GM23248 (cell line): ENCODE data around the gene FAM110C.

Experiments
- EZH2 ChIP-seq: fragments of 200-600 bp; sonication (generic); IDR thresholded peaks from 2 replicates; pipeline ENCODE4 v1.6.1; 2018; ENCODE audit warnings: antibody characterized with exemption, mild to moderate bottlenecking; ENCODE audit not compliant: insufficient read depth, poor library complexity, severe bottlenecking
- EZH2phosphoT487 ChIP-seq: fragments of 200-600 bp; sonication (generic); IDR thresholded peaks from 2 replicates; pipeline ENCODE4 v1.6.1; 2018; ENCODE audit warnings: antibody characterized with exemption, moderate library complexity, mild to moderate bottlenecking, low read depth; ENCODE audit not compliant: insufficient read depth

DNA sequence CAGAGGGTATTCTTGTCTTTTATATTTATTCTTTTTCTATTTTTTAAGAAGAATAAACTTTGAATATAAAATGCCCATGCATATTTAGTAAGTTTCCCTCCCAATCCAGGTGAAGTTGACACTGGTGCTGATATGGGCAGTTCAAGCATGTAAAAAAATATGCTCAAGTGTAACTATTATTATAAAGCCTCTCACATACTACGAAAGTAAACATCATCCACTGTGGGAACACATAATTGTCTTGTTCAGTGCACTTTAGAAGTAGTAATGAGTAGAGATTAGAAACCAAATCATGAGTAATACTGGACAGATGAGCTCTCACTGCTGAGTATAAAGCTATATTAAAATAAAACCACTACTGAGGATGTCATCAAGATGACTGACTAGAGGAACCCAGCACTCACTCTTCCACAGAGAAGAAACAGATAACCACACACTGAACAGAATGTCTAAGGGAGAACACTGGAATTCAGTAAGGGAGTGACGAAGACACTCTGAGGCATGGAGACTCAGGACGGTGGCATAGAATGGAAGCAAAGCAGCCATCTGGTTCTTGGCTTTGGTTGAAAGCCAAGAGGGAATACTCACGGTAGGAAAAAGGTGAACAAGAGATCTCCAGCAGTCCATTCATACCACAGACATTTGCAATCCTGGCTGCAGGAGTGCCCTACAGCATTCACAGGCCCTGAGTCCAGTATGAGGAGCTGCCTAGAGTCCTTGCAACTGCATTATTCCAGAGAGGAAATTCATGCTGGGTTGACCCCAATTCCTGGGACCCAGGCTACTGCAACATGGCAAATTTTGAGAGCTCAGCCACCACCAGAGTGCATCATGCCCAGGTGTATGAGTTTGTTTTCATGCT is 9.5 kb upstream of the FAM110C start:
- TF ChIP-seq EZH2 = no peak
- no peak for TF ChIP-seq EZH2phosphoT487
